GM18867 (cell line): ENCODE results near the gene EBF4.
"Not testable (repeated sequence)": the region's sequence is repeated elsewhere in the genome, so short reads cannot be mapped to it uniquely, and the experiment has no call there.

ENCODE experiments used
- ATAC-seq: cut with Tn5 transposase; IDR thresholded peaks from one replicate; pipeline ENCODE4 v1.9.1; 2021; ENCODE audit warnings: mild to moderate bottlenecking, moderate library complexity; ENCODE audit not compliant: unreplicated experiment

Gene EBF4

DNA sequence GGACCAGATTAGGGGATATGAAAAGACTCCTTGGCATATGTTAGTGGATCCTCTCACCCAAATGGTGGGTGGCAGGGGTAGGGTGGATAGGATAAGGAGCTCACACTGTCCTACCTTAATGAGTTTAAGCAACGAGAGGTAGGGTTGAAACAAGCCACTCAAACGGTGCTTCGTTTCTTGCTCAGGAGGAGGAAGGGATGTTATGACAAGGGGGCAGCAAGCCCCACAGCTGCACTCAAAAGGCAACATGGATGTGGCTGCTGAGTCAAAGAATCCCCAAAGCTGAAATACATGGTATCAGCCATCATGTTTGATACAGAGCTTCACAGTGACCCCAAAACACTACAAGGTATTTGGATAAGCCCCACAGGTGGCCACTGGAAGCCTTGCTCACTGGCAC, 20.1 kb upstream of the EBF4 start:
- no peak for ATAC-seq

GRCh38 chr20:2673453-2673852, 19.1 kb upstream of the EBF4 start:
- no peak for ATAC-seq

DNA sequence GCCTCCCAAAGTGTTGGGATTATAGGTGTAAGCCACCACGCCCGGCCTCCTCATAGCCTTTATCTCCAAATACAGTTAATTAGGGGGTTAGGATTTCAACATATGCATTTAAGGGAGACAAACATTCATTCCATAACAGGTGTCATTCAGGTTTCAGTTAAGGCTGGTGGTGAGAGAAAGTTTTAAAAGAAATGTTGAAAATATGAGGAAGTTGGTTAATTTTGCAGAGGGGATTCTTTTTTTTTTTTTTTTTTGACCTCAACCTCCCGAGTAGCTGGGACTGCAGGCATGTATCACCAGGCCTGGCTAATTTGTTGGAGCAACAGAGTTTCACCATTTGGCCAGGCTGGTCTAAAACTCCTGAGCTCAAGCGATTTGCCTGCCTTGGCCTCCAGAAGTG, 12.5 kb upstream of the EBF4 start:
- ATAC-seq, result no peak

DNA sequence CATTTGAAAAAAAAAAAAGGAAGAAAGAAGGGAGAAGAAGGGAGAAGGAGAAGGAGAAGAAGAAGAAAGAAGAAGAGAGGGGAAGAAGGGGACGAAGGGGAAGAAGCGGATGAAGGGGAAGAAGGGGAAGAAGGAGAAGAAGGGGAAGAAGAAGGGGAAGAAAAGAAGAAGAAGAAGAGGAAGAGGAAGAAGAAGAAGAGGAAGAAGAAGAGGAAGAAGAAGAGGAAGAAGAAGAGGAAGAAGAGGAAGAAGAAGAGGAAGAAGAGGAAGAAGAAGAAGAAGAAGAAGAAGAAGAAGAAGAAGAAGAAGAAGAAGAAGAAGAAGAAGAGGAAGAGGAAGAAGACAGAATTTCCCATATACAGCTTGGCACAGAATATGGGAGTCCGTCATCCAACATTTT, 10.5 kb upstream of the EBF4 start:
- ATAC-seq, result not testable (repeated sequence)

- ATAC-seq, result not testable (repeated sequence)
Measured at GRCh38 chr20:2684817-2685216, 7.8 kb upstream of the EBF4 start.

GRCh38 chr20:2687514-2687913, 5.1 kb upstream of the EBF4 start:
- ATAC-seq, result no peak

GRCh38 chr20:2688041-2688591, 4.5 kb upstream of the EBF4 start:
- ATAC-seq, result no peak

DNA sequence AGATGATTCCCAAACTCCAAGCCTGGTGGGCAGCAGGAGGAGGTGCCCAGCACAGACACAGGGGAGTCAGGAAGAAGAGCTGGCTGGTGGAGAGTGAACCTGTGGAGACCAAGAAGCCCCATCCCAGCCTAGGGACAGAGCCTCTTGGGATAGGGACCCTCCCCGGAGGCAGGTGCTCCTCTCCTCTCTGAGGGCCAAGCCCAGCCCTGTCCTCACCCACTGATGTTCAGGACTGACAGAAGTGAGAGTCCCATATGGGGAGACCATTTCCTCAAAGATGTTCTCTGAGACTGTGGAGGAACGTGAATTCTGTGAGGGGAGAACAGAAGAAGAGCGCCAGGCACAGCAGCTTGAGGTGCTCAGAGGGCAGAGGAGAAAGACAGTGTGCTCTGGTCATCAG, 2.4 kb upstream of the EBF4 start:
- no peak for ATAC-seq

DNA sequence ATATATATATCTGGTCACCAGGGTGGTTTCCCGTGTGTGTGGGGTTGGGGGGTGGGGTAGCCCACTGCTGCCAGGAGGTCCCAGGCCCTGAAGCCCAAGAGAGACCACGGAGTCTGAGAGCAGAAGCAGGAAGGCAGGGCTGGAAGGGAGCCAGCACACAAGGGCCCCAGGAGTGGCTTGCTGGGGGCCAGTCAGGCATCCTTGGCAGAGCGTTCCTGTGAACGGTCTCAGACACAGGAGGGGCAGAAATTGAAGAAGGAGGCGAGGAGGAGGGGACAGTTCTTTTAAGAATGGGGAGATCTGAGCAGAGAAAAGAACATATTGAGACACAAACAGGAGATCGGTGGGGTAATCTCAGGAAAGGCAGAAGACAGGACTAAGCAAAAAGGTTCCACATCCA, 1.9 kb upstream of the EBF4 start:
- no peak for ATAC-seq

DNA sequence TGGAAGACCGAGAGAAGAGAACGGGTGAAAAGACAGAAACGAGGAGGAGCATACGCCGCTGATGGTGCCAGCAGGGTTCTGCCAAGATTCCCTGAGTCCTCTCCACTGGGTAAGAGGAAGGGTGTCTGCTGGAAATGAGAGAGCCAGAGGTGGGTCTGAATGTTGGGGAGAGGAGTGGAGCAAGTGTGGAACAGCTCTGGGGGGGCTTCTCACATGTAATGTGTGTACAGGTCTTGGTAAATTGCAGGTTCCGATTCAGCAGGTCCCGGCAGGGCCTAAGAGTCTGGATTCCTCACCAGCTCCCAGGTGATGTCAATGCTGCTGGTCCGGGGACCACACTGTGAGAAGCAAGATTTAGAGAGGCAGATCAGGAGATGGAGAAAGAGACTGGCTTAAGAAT, 1.5 kb upstream of the EBF4 start:
- no peak for ATAC-seq

DNA sequence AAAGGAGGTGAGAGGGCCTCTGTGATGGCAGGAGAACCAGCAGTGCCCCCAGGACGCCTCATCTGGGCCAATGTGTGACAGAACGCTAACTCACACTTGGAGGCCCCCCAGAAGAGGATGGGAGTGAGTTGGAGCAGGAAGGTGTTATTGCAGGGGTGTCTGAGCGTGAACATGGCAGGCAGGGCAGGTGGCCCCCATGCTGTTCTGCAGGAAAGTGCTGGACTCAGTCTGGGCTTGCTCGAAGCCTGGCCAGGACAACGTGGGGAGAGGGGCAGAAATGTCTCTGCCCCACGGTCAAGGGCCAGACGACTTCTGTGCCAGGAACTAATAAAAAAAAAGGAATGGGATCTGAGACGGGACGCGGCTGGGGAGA, 931 bp upstream of the EBF4 start:
- ATAC-seq, result no peak

DNA sequence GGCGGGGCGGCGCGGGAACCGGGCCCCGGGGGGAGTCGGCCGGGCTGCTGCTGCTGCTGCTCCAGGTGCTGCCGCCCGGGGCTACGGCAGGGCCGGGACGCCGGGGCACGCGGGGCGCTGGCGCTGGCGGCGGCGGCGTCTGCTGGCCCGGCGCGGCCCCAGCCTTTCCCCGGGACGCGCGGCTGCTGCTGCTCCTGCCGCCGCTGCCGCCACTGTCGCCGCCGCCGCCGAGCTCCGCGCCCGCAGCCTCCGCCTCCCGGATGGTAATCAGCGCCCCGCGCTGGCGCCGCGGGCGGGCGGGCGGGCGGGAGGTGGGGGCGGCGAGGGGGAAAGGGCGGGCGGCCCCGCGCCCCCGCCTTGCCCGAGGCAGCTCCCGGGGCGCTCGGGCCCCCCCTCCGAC, 306 bp downstream of the EBF4 start:
- no peak for ATAC-seq

DNA sequence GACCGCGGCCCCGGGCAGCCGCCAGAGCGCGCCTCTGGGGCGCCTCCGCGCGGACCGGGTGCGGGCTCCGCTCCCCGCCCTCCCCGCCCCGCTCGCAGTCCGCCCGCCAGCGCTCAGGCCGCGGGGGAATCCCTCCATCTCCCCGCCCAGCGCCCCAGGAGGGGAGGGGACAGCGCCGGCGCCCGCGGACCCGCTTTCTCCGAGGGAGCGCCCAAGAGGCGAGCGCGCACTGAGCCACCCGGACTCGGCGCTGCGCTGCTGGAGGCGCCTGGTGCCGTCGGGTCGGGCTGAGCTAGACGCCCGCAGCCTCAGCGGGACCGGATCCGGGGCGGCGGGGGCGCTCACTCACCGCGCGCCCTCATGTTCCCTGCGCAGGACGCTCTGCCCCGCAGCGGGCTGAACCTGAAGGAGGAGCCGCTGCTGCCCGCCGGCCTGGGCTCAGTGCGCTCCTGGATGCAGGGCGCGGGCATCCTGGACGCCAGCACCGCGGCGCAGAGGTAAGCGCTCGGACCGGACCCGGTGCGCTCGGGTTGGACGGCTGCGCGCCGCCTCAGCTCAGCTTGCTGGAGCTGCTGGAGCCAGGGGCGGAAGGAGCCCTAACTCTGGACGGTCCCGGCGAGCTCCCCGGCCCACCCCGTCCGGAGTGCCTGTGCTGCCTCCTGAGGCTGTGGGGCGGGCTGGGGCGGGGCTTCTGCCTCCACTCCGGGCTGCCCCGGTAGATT, 867 bp downstream of the EBF4 start:
- no peak for ATAC-seq

GRCh38 chr20:2694008-2694471, 1.5 kb downstream of the EBF4 start:
- ATAC-seq, result no peak

DNA sequence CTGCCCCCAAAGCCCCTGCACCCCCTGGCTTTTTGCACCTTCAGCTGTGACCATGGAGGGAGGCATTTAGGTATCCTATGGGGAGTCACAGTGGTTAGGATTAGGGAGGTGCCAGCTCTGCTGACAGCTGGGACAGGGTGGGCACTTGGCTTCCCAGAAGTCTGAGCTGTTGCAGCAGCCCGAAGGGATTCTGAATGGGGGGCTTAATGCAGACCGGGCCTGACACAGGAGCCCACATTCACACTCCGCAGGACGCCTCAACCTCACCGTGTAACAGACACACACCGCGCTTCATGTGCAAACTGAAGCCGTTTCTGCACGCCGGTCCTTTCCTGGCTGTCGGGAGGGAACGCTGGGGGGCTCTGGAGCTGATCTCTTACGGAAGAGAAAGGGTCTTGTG, 1.9 kb downstream of the EBF4 start:
- ATAC-seq, result no peak

GRCh38 chr20:2695206-2695983, 2.8 kb downstream of the EBF4 start:
- ATAC-seq, result no peak

GRCh38 chr20:2695984-2696525, 3.5 kb downstream of the EBF4 start:
- not testable (repeated sequence) for ATAC-seq

DNA sequence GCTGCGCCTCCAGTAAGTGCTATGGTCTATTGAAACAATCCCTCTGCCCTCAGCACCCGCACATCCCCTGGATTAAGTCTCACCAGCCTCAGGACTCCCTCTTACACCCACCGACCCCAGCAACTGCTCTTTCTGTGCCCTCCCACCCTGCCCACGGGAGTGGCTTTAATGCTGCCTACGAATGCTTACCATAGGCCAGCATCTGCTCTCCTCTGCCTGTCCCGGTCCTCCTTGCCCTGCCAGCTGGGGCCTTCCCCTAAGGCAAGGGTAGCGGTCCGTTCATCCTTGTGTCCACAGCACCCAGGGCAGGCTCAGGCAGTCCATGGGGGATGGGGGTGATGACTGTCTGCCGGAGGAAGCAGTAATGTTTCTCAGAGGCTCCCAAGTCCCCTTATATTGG, 4.1 kb downstream of the EBF4 start:
- ATAC-seq, result no peak

- ATAC-seq, result no peak
Measured at GRCh38 chr20:2697768-2698167, 5.2 kb downstream of the EBF4 start.

DNA sequence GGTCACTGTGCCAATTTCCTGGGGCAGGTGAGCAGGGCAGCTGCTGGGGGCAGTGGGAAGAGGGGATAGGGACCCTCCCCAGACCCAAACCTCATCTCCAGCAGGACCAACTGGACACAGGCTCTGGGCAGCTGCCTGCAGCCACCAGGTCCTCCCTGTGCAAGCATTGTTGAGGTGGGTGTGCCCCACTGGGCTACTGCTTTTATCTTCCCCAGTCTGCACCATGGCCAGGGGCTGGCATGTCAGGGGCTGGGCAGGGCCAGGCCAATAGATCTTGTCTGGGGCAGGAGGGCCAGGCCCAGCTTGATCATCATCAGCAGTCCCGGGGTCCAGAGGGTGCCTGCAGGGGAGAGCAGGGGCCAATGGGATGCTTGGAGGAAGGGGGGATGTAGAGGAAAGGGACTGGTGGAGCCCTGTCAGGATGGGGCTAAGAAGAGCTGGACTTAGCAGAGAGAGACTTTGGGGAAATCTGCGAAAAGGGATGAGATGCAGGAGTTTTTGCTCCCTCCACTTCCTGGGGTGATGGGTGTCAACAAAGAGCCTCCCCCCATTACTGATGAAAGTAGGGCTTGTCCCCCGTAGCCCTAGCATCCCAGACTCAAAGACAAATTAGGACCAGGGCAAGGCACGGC, 5.7 kb downstream of the EBF4 start:
- ATAC-seq, result no peak

DNA sequence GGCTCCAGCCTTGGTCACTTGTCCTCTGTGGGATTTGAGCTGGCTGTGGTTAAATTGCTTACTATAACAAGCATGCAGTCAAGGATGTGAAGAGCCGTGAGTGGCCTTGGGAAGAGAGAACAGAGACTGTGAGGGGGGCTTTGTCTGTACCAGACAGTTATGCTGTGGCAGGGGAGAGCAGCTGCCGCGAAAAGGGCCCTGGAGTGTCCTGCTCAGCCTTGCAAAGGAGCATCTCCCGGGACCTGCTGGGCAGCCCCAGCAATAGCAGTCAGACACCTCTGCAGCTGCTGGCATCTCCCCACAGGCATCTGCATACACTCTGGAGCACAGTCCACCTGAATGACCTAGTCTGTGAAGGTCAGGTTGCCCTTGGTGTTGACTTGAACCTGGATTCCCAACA, 6.3 kb downstream of the EBF4 start:
- ATAC-seq, result no peak
